Uterus (tissue), 2 donors: ENCODE measurements around the gene LYZL2.
"Not testable (repeated sequence)": the region's sequence is repeated elsewhere in the genome, so short reads cannot be mapped to it uniquely, and the experiment has no call there.

Experiments
- POLR2A ChIP-seq, 2 donors: fragments of 450-650 bp; IDR thresholded peaks; one replicate each; pipeline ENCODE4 v1.6.1; 2016; ENCODE audit warnings: antibody characterized with exemption in 2 of 2, mild to moderate bottlenecking in 1 of 2, moderate library complexity in 1 of 2
- TF ChIP-seq, protein P1 (sequence below), 4 experiments: fragments of 200-600 bp in 2 of 4; fragments of 450-650 bp in 2 of 4; sonication (generic) in 2 of 4; IDR thresholded peaks; one replicate each; pipeline ENCODE4 v1.5.1; 2016 to 2019; ENCODE audit warnings: antibody characterized with exemption in 4 of 4, mild to moderate bottlenecking in 2 of 4, moderate library complexity in 1 of 4

DNA sequence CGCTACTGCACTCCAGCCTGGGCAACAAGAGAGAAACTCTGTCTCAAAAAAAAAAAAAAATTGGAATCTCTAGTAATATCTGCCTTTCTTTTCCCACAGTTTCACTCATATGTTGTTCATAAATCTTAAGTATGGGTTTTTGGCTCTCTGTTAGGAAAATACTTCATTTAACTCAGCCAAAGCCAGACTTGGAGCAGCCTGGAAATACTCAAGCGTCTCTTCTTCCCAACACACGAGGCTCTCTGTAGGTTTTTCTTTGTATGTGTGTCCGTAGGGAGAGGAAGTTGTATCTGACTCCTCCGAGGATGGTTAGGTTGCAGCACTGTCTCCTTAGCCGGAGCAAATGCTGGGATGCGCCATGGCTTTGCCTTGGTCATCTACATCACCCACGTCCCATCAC lies 25.4 kb upstream of the LYZL2 start:
- TF ChIP-seq, protein P1, sequence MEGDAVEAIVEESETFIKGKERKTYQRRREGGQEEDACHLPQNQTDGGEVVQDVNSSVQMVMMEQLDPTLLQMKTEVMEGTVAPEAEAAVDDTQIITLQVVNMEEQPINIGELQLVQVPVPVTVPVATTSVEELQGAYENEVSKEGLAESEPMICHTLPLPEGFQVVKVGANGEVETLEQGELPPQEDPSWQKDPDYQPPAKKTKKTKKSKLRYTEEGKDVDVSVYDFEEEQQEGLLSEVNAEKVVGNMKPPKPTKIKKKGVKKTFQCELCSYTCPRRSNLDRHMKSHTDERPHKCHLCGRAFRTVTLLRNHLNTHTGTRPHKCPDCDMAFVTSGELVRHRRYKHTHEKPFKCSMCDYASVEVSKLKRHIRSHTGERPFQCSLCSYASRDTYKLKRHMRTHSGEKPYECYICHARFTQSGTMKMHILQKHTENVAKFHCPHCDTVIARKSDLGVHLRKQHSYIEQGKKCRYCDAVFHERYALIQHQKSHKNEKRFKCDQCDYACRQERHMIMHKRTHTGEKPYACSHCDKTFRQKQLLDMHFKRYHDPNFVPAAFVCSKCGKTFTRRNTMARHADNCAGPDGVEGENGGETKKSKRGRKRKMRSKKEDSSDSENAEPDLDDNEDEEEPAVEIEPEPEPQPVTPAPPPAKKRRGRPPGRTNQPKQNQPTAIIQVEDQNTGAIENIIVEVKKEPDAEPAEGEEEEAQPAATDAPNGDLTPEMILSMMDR (IDR thresholded peaks at IDR 0.05) = not testable (repeated sequence)
- TF ChIP-seq POLR2A (IDR thresholded peaks at IDR 0.05) = not testable (repeated sequence)
